Esophagus muscularis mucosa (tissue), 3 donors: Measurements from ENCODE around the gene LARP4B.

Experiments used
- POLR2AphosphoS5 ChIP-seq, 2 donors: sonication (generic); formaldehyde crosslinking; IDR thresholded peaks; one replicate each; pipeline ENCODE4 v1.6.1; 2017; ENCODE audit warnings: antibody characterized with exemption in 2 of 2
- TF ChIP-seq, protein P1 (sequence below), 3 experiments: fragments of 200-600 bp in 2 of 3; fragments of 450-650 bp in 1 of 3; sonication (generic) in 2 of 3; IDR thresholded peaks; one replicate each; pipeline ENCODE4 v1.5.1; 2017 to 2019; ENCODE audit warnings: antibody characterized with exemption in 3 of 3, mild to moderate bottlenecking in 2 of 3, moderate library complexity in 1 of 3

DNA sequence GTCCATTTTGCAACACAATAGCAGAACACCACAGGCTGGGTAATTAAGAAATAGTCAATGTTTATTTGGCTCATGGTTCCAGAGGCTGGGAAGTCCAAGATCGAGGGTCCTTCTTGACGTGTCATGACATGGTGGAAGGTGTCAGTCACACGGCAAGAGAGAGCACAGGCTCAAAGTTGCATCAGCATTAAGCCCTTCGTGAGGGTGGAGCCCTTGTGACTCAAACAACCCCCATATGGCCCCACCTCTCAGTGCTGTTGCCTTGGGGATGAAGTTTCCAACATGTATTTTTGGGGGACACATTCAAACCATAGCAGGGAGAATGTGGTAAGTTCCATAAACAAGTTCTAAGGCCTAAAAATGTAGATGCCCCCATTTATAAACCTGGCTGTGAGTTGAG lies 32.1 kb upstream of the LARP4B start:
- TF ChIP-seq, protein P1, sequence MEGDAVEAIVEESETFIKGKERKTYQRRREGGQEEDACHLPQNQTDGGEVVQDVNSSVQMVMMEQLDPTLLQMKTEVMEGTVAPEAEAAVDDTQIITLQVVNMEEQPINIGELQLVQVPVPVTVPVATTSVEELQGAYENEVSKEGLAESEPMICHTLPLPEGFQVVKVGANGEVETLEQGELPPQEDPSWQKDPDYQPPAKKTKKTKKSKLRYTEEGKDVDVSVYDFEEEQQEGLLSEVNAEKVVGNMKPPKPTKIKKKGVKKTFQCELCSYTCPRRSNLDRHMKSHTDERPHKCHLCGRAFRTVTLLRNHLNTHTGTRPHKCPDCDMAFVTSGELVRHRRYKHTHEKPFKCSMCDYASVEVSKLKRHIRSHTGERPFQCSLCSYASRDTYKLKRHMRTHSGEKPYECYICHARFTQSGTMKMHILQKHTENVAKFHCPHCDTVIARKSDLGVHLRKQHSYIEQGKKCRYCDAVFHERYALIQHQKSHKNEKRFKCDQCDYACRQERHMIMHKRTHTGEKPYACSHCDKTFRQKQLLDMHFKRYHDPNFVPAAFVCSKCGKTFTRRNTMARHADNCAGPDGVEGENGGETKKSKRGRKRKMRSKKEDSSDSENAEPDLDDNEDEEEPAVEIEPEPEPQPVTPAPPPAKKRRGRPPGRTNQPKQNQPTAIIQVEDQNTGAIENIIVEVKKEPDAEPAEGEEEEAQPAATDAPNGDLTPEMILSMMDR (IDR thresholded peaks at IDR 0.05): no peak
- no peak for TF ChIP-seq POLR2AphosphoS5 (IDR thresholded peaks at IDR 0.05)
